Panc1 (cell line): Measurements from ENCODE around the gene HAPLN1. TPM values are rescaled to one million over a fixed set of nuclear protein-coding genes. Genes with fewer than 3 reads are reported as not detected.

ENCODE experiments used
- ATAC-seq: fragments of 200-7000 bp; cut with Tn5 transposase; 2 replicates; pipeline ENCODE4 v1.9.1; 2020; ENCODE audit warnings: mild to moderate bottlenecking, moderate library complexity
- BruUV-seq: library from RNA; stranded (reverse); fragments of 400-500 nt; replicated peaks from 2 replicates; lab custom pipeline; 2021; lab: Mats Ljungman, UMichigan
- CTCF ChIA-PET: fragments of 300-600 bp; sonication (Branson Sonifier 250); formaldehyde crosslinking; loops from one replicate; lab custom pipeline; 2022; ENCODE audit warnings: antibody characterized with exemption; lab: Charles Lee
- POLR2A ChIA-PET: fragments of 300-600 bp; sonication (Branson Sonifier 250); formaldehyde crosslinking; loops from one replicate; lab custom pipeline; 2022; ENCODE audit warnings: antibody characterized with exemption; lab: Charles Lee
- DNase-seq: peaks from one replicate; pipeline ENCODE4 v3.0.0-alpha.2; 2010; ENCODE audit warnings: low read depth, low spot score
- H3K27ac ChIP-seq: 2 replicates; pipeline ENCODE4 v1.5.1; 2011; ENCODE audit warnings: mild to moderate bottlenecking, low read length, inconsistent platforms
- H3K27me3 ChIP-seq: fragments of 200-500 bp; sonication (Bioruptor generic); 2 replicates; pipeline ENCODE4 v1.6.0; 2014; ENCODE audit warnings: low read length, inconsistent platforms; ENCODE audit not compliant: control insufficient read depth, insufficient read depth
- H3K36me3 ChIP-seq: fragments of 200-500 bp; sonication (Bioruptor generic); 2 replicates; pipeline ENCODE4 v1.5.1; 2014; ENCODE audit warnings: inconsistent platforms, mild to moderate bottlenecking, low read length, moderate library complexity; ENCODE audit not compliant: control insufficient read depth, insufficient read depth
- H3K4me1 ChIP-seq: 2 replicates; pipeline ENCODE4 v1.5.1; 2011; ENCODE audit warnings: inconsistent platforms, mild to moderate bottlenecking, low read length, moderate library complexity; ENCODE audit not compliant: control insufficient read depth, insufficient read depth
- H3K4me3 ChIP-seq, 2 experiments: 2 replicates each; pipeline ENCODE4 v1.5.1; 2011 to 2012; ENCODE audit warnings: low read depth in 2 of 2, low read length in 2 of 2, mild to moderate bottlenecking in 2 of 2, inconsistent platforms in 1 of 2, moderate library complexity in 1 of 2
- H3K9me3 ChIP-seq: fragments of 200-500 bp; sonication (Bioruptor generic); 2 replicates; pipeline ENCODE4 v1.5.1; 2014; ENCODE audit warnings: low read depth, mild to moderate bottlenecking, inconsistent platforms, low read length, moderate library complexity; ENCODE audit not compliant: control insufficient read depth, insufficient read depth
- POLR2AphosphoS5 ChIP-seq: IDR thresholded peaks from 2 replicates; pipeline ENCODE4 v1.6.1; 2012; ENCODE audit warnings: mild to moderate bottlenecking, low read depth, low read length, moderate library complexity
- REST ChIP-seq, 2 experiments: IDR thresholded peaks; 2 replicates each; pipeline ENCODE4 v1.6.1; 2011 to 2012; ENCODE audit warnings: low read depth in 2 of 2, control low read depth in 1 of 2, low read length in 1 of 2, mild to moderate bottlenecking in 1 of 2, moderate library complexity in 1 of 2; ENCODE audit not compliant: insufficient read depth in 1 of 2
- SIN3A ChIP-seq: IDR thresholded peaks from 2 replicates; pipeline ENCODE4 v1.6.1; 2012; ENCODE audit warnings: low read depth, mild to moderate bottlenecking, low read length, moderate library complexity, borderline replicate concordance; ENCODE audit not compliant: insufficient read depth
- TCF7L2 ChIP-seq: IDR thresholded peaks from 2 replicates; pipeline ENCODE4 v1.6.1; 2011; ENCODE audit warnings: mild to moderate bottlenecking, low read depth, low read length, inconsistent platforms
- in situ Hi-C: cut with HindIII; loops from 2 replicates; pipeline ENCODE4 v1.10.0; 2016; ENCODE audit warnings: low sequenced_read_pairs, low pct_unique_long_range_greater_than_20kb
- intact Hi-C: fragments of 100-400 bp; cut with micrococcal nuclease; formaldehyde crosslinking; loops from one replicate; pipeline ENCODE4 v1.10.0; 2022; ENCODE audit not compliant: unreplicated experiment
- total RNA-seq: library from RNA; stranded (reverse); gene quantifications from one replicate; pipeline ENCODE4 v1.2.1, GENCODE V29; 2021; ENCODE audit not compliant: unreplicated experiment
- TF ChIP-seq, protein P1 (sequence below): fragments of 450-650 bp; IDR thresholded peaks from 2 replicates; pipeline ENCODE4 v1.5.1; 2017; ENCODE audit warnings: mild to moderate bottlenecking

HAPLN1 gene
- total RNA-seq, 1 experiment from 2014 or later: 0.13 TPM

GRCh38 chr5:83709973-83710372 lies 10.7 kb downstream of the HAPLN1 start:
- CTCF ChIA-PET: no interaction called here
- POLR2A ChIA-PET: no interaction called here
- no peaks in the 10 kb centered on the region for H3K4me1 ChIP-seq
- no TSS peak for BruUV-seq
- no peaks in the 10 kb centered on the region for H3K27me3 ChIP-seq
- H3K36me3 ChIP-seq: no peaks in the 10 kb centered on the region
- intact Hi-C loops: no loop called here
- ATAC-seq (no peak), DNase-seq (no peak)
- no peaks in the 10 kb centered on the region for H3K9me3 ChIP-seq
- in situ Hi-C loops: no loop called here
- no peak overlapping the region for H3K4me3 ChIP-seq
- no peak for TF ChIP-seq REST (IDR thresholded peaks at IDR 0.05; ENCODE audit: insufficient read depth in 1 of 2, low read depth in 2 of 2, low read length in 1 of 2)
- TF ChIP-seq, protein P1, sequence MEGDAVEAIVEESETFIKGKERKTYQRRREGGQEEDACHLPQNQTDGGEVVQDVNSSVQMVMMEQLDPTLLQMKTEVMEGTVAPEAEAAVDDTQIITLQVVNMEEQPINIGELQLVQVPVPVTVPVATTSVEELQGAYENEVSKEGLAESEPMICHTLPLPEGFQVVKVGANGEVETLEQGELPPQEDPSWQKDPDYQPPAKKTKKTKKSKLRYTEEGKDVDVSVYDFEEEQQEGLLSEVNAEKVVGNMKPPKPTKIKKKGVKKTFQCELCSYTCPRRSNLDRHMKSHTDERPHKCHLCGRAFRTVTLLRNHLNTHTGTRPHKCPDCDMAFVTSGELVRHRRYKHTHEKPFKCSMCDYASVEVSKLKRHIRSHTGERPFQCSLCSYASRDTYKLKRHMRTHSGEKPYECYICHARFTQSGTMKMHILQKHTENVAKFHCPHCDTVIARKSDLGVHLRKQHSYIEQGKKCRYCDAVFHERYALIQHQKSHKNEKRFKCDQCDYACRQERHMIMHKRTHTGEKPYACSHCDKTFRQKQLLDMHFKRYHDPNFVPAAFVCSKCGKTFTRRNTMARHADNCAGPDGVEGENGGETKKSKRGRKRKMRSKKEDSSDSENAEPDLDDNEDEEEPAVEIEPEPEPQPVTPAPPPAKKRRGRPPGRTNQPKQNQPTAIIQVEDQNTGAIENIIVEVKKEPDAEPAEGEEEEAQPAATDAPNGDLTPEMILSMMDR: no peak
- no peak for TF ChIP-seq TCF7L2
- TF ChIP-seq POLR2AphosphoS5: no peak
- TF ChIP-seq SIN3A: no peak
- no peak overlapping the region for H3K27ac ChIP-seq

- H3K36me3 ChIP-seq: no peaks in the 10 kb centered on the region
- POLR2A ChIA-PET: interaction anchor here (0.6 kb wide), 1 partner anchor 24 kb away, joined by 4 read pairs; no protein-coding TSS in a partner anchor
These were observed 12.5 kb downstream of the HAPLN1 start for GRCh38 chr5:83708170-83708569.

More at GRCh38 chr5:83708170-83708569, 12.5 kb downstream of the HAPLN1 start:
- CTCF ChIA-PET: no interaction called here
- ATAC-seq (no peak), DNase-seq (no peak)
- H3K4me3 ChIP-seq: no peak overlapping the region
- H3K27me3 ChIP-seq: no peaks in the 10 kb centered on the region
- in situ Hi-C loops: no loop called here
- no peaks in the 10 kb centered on the region for H3K9me3 ChIP-seq
- no TSS peak for BruUV-seq
- H3K4me1 ChIP-seq: no peaks in the 10 kb centered on the region
- intact Hi-C loops: no loop called here
- TF ChIP-seq SIN3A (no peak), TCF7L2 (no peak), POLR2AphosphoS5 (no peak), REST (IDR thresholded peaks at IDR 0.05; ENCODE audit: insufficient read depth in 1 of 2, low read depth in 2 of 2, low read length in 1 of 2) (no peak)
- TF ChIP-seq, protein P1: no peak
- H3K27ac ChIP-seq: no peak overlapping the region
